Right hindlimb (tissue), 1 donor: Measurements from ENCODE around the gene RELA.
A peak's percentile ranks its signal among the peaks of the same experiment; 100 is the strongest.

Source experiments
- DNase-seq: peaks from one replicate; pipeline ENCODE4 v3.0.0-alpha.2; 2018

Gene RELA

DNA sequence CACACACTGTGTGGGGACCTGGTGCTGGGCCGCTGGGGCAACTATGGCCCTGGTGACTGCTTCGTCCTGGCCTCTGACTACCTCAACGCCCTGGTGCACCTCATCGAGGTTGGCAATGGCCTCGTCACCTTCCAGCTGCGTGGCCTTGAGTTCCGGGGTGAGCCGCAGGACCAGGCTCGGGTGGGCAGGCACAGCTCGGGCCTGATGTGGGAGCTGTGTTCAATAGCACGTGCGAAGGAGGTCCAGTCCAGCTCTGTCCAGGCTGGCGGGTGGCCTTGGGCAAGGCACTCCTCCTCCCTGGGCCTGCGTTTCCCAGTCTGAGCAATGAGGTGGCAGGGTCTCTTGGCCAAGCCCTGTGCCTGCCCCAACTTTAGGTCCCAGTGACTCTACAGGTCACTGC lies 33.1 kb downstream of the RELA start:
- DNase-seq = no peak

DNA sequence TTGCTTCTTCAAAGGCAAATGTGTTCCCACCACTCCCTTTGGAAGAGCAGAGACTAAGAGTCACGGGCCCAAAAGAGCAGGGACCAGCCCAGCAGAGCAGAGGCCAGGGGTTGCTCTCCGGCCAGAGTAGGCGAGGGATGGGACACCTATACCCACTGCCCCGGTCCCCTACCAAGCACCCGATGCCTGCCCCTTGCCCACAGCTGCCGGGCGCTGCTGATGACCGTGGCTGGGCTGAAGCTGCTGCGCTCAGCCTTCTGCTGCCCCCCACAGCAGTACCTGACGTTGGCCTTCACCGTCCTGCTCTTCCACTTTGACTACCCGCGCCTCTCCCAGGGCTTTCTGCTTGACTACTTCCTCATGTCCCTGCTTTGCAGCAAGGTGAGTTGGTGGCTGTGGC lies 35.5 kb downstream of the RELA start:
- DNase-seq = no peak

DNA sequence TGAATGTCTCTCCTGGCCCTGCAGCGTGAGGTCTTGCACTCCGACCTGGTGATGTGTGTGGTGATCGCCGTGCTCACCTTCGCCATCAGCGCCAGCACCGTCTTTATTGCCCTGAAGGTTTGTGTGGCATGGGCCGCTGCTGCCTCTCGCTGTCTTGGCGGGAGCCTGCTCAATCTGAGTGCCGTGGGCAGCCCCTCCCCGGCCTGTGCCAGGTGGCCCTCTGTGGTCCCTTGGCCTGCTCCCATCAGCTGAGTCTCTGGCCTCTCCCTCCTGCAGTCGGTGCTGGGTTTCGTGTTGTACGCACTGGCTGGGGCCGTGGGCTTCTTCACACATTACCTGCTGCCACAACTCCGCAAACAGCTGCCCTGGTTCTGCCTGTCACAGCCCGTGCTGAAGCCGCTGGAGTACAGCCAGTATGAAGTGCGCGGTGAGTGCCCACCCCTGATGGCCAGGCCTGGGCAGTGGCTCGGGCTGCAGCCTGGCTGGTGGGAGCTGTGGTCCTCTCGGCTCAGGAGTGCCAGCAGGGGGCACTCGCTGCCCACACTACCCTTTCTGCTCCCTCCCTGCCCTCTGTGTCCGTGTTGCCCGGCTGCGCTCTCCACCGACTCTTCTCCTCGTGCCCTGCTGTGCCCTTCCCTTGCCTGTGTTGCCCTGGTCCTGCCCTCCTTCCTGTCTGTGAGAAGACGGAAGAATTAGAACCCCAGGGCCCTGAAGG lies 36.9 kb downstream of the RELA start:
- no peak for DNase-seq

DNA sequence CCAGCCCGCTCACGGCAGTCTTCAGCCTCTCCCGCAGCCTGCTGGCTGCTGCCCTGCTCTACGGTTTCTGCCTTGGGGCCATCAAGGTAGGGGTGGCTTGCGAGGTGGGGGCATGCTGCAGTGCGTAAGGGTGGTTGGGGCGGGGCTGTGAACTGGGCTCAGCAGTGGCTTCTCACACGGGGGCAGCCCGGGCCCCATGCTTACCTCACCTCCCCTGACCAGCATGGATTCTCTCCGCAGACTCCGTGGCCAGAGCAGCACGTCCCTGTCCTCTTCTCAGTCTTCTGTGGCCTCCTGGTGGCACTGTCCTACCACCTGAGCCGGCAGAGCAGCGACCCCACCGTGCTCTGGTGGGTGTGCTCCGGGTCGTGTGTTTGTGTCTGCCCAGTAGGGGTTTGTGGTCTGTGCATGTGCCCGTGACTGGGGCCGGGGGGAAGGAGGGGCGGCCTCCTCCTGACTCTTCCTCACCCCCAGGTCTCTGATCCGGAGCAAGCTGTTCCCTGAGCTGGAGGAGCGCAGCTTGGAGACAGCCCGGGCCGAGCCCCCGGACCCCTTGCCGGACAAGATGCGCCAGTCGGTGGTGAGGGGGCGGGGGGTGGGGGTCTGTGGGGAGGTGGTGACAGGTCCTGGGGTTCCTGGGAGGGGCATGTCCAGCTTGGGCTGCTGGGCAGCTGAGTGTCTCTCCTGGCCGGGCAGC lies 37.6 kb downstream of the RELA start:
- DNase-seq = no peak

DNA sequence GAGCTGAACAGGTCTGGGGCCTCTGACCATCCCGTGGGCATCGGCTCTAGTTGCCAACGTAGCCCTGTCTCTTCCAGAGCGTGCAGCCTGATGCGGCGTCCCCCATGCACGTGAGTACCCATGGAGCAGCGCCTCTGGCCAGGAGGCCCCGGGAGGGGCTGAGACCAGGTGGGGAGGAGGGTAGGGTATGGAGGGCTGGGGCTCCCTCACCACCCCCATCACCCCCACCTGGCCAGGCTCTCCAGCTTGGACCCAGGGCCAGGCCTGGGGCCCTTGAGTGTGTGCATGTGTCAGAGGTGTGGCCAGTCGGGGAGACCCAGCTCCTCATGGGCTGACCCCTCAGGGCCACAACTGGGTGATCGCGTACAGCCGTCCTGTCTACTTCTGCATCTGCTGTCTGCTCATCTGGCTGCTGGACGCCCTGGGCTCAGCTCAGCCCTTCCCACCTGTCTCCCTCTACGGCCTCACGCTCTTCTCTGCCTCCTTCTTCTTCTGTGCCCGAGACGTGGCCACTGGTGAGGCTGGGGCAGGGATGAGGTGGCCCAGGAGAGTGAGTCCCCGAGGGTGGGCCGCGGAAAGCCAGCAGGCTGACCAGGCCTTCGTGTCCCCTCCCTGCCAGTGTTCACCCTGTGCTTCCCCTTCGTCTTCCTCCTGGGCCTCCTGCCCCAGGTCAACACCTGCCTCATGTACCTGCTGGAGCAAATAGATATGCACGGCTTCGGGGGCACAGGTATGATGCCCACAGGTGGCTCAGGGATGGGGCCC lies 38.7 kb downstream of the RELA start:
- no peak for DNase-seq

DNA sequence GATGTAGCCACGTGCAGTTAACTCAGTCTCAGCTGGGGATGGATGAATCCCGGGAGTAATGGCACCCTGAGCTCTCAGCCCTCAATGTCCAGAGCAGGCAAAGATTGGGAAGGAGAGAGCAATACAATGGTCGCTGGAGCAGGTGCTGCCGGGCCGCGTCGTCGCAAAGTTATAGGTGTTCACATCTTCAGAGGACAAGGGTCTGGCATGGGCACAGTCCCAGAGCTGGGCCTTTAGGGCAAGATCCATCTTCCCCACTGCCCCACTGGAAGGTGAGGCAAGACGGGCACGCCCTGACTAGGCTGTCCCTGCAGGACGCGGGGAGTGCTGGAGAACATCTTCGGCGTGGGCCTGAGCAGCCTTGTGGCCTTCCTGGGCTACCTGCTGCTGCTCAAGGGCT lies 39.5 kb downstream of the RELA start:
- no peak for DNase-seq

DNA sequence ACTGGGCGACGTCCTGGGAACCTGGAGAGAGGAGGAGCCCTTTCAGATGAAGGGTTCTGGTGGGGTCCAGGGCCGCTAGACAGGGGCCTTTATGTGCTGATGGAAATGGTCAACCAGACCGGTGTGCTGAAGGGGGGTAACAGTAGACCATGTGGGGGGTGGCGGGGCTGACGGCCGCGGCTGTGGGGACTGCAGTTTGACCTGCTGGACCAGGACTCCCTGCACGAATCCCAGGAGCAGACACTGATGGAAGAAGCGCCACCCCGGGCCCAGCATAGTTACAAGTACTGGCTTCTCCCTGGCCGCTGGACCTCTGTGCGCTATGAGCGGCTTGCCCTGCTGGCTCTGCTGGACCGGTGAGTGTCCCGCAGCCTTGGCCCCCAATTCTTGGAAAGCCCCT lies 40.7 kb downstream of the RELA start:
- no peak for DNase-seq

DNA sequence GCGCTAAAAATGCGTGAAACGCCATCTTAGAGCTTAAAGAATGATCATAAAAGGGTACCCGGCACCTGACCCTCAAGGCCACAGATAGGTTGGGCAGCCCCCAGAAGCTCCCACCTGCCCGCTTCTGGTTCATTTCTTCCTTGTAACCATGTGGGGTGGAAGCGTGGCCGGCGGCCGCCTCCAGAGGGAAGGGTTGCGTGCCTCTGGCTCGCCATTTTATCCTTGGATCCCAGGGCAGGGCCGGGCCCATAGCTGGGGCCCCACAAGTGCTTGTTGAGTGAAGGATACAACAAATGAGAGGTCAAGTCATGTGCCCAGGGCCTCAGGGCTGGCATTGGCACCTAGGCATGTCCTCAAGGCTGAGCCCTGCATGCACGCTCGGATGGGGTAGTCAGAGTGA lies 41.3 kb downstream of the RELA start:
- no peak for DNase-seq

DNA sequence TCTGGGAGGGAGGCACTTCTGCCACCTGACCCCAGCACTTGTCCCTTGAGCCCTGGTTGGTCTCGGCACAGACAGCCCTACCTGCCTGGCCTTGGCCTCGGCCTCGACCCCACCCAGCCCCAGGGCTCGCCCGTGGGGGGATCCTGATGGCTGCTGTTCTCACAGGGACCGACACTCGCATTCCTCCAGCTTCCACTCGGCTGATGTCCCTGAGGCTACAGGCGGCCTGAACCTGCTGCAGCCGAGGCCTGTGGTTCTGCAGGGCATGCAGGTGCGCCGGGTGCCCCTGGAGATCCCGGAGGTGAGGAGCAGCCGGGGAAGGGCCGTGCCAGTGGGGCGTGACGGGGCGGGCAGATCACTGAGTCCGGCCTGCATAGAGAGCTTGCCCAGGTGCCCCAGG lies 42.0 kb downstream of the RELA start:
- no peak for DNase-seq

DNA sequence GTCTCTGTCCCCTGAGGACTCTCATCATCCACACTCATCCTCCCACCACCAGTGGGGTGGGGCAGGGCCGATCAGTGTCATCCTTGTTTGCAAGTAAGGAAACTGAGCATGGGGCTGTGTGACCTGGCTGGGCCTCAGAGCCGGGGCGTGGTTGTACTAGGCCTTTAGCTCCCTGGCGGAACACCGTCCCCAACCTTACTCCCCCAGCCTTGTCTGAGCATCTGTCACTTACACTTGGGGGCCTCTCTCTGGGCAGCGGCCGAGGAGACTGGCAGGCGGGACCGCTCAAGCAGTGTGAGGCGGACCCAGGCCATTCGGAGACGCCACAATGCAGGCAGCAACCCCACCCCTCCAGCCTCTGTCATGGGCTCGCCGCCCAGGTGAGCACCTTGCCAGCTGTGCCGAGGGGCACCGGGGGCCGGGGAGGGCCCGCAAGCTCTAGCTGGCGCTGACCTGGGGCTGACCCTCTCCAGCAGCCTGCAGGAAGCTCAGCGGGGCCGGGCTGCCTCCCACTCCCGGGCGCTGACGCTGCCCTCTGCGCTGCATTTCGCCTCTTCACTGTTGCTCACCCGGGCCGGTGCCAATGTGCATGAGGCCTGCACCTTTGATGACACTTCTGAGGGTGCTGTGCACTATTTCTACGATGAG lies 43.3 kb downstream of the RELA start:
- DNase-seq = no peak

DNA sequence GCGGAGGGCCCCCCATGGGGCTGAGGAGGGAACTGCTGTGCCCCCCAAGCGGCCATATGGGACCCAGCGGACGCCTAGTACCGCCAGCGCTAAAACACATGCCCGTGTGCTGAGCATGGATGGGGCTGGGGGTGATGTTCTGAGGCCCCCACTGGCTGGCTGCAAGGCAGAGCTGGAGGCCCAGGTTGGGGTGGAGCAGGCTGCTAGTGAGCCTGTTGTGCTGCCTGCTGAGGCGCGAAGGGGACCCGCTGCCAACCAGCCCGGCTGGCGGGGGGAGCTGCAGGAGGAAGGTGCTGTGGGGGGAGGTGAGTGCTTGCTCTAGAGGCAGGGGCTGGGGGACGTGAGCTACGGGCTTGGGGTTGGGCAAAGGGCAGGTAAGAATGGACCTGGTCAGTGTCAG lies 44.0 kb downstream of the RELA start:
- DNase-seq = no peak

DNA sequence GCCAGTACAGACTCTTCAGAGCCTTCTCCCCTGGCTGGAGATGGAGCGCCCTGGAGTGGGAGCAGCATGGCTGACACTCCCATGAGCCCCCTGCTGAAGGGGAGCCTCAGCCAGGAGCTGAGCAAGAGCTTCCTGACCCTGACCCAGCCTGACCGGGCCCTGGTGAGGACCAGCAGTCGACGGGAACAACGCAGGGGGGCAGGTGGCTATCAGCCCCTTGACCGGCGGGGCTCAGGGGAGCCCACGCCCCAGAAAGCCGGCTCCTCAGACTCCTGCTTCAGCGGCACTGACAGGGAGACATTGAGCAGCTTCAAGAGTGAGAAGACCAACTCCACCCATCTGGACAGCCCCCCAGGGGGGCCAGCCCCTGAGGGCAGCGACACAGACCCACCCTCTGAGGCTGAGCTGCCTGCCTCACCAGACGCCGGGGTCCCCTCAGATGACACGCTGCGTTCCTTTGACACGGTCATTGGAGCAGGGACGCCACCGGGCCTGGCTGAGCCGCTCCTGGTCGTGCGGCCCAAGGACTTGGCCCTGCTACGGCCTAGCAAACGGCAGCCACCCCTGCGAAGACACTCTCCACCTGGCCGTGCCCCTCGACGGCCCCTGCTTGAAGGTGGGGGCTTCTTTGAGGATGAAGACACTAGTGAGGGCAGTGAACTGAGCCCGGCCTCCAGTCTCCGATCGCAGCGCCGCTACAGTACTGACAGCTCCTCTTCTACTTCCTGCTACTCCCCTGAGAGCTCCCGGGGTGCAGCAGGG lies 44.5 kb downstream of the RELA start:
- DNase-seq = no peak

DNA sequence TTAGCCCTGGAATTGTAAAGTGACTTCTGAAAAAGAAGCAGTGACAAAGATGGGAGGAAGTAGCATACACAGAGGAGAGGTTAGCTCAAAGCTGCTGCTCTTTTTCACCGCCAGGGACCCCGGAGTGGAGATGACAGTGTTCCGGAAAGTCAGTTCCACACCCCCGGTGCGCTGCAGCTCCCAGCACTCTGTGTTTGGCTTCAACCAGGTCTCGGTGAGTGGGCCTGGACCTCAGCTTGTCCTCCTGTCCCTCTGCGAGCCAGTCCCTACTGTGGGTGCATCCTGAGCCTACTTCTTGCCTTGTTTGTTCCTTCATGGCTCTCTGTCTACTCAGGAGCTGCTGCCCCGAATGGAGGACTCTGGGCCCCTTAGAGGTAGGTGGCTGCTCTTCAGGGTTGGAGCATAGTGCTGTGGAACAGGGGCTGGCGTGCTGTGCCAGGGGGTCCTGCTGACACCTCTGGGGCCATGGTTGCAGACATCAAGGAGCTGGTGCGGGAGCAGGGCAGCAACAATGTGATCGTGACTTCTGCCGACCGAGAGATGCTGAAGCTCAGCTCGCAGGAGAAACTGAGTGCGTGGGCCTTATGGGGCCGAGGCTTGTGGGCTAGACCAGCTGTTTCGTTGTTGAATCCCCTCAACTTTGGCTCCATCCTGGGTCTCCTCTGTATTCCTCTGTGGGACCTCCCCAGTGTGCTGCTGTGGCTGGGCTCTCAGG lies 45.4 kb downstream of the RELA start:
- no peak for DNase-seq

DNA sequence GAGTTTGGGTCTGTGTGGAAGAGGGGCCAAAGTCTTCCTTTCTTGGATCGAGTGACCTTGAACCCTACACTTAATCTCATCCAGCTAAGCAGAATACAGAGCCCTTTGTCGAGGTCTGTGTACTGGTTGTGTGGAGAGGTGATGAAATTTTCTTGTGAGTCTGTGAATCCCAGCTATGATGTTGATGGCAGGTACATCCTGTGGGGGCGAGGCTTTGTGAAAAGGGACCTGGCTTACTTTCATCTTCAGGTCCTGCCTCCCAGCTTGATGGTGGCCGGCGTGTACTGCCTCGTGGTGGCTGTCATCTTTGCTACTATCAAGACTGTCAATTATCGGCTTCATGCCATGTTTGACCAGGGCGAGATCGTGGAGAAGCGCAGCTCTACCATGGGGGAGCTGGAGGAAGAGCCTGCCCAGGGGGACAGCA lies 46.1 kb downstream of the RELA start:
- no peak for DNase-seq

DNA sequence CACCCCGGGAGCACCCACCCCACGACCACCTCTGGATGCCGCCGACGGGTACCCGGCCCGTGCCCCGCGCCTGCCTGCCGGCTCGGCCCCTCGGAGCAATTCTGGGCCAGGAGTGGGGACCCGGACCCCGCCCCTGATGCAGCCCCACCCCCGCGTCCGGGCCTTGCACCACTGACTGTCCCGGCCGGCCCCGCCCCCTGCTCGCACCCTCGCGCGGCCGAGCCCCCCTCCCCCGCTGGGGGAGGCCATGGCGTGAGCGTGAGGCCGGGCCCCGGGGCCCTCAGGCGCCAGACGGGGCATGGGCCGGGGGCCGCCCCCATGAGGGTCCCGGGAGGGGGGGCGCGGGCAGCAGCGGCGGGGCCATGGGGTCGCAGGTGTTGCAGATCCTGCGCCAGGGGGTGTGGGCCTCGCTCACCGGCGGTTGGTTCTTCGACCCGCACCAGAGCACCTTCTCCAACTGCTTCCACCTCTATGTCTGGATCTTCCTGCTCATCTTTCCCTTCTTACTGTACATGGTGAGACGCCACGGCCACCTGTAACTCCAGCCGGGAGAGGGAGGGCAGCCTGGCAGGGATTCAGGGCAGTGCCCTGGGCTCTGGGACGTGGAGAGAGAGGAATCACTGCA lies 46.7 kb downstream of the RELA start:
- peak; percentile 80 for DNase-seq

DNA sequence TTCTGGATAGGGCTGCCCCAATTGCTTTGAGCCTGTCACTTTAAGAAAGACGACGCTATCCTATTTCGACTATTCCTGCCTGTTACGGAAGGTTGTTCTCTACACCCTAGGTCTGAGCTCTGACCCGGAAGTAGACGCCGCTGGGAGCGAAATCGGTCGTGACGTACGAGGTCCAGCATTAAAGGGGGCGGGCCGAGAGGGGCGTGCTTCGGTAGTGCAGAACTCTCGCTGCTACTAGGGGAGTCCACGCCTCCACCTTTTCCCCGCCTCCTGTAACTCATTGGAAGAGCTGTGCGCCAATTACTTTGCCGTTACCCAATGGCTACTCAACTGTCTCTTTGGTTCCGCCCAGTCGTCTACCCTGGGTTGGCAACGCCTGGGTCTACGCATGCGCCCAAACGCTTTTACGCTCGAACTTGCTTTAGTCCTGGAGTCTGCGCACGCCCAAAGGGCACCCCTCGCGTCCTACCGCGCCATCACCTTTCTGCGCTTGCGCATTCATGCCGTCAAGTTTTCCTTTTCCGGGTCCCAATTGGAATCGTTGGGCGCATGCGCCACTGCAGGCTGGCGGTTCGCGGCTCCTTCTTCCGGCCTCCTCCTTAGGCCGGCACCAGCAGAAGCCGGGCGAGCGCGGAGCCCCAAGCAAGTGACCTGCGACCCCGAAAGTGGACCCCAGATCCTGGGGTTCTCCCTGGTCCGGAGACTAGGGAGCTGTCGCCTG lies 47.3 kb downstream of the RELA start, which contains the start of gene PCNX3:
TSS of gene PCNX3 (plus strand) at position 548 of the 721 bp plus-strand sequence. CDS start 536 bp downstream, outside the sequence.
- DNase-seq = peak; percentile 100

DNA sequence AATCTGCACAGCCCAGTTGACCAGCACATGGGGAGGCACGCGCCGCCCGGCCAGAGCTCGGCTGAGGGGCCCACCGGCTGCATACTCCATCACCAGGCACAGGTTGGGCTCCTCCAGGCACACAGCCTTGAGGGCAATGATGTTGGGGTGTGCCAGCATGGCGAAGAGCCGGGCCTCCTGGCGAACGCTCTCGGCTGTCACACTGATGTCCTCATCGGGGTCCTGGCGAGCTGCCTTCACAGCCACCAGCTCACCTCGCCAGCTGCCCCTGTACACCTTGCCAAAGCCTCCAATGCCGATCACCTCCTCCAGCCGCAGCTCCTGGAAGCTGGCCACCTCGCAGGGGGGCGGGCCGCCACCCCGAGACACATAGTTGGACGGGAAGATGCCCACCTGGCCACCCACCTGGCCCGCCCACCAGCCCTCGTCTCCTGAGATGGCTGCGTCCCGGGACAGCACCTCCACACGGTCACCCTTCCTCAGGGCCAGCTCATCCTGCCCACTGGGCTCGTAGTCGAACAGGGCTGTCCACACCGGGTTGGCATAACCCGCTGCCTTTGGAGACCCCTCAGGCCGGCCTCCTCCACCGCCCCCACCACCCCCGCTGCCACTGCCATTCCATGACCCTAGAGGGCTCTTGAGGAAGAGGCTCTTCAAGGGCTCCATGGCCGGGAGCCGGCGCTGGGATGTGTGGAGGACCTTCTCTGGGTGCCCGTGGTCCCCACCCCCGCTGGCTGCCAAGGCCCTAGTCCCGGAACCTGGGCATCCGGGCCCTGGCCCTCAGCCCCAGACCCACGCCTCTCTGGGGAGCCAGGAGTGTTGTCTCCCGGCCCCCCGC lies 49.4 kb downstream of the RELA start:
- DNase-seq = no peak

DNA sequence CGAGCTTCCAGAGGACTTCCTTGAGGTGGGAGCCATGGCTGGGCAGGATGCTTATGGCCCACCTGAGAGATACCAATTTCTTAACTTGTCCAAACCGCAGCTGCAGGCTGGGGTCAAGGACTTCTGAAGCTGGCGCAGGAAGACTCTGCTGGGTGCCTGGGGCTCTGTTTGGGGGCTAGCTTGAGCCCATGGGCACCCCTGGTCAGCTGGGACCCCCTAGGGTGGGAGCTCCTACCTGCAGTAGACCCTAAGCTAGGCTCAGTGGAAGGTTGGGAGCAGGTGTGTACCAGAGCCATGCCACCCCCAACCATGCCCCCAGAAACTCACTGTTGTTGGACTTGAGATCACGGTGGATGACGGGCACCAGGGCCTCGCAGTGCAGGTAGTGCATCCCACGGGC lies 50.0 kb downstream of the RELA start:
- no peak for DNase-seq

DNA sequence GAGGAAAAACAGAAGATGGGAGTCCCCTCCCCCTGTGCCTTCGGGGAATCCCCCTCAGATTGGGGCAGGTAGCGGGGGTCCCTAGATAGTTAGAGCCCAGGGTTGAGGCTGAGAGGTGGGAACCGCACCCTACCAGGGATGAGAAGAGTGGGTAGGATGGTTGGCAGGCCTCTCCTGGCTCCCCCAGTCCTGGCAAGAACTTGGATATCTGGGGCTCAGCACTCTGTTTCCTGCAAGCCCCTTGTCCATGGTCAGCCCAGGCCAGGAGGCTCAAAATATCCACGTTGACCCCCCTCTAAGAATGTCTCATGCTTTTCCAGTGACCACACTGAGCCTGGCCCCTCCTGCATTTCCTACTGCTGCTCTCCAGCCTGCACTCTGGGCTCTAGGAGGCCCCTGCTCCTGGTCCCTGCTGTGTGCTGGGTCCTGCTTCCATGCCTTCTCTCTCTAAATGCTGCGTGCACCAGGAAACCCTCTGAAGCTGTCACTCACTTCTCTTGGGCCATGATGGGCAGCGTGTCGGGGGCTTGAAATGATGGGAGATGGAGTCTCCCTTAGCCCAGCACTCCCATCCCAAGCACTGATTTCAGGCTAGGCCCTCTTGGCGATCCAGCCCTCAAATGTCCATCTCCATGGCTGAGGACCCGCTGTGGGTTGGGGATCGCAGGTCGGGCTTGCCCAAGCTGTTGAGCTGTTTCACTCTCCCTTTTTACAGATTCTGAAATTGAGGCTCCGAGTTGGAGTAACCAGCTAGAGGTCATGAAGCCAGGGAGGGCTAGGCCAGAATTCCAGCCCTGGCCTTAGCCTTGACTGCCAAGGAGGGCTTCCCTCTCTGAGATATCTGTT lies 50.7 kb downstream of the RELA start:
- no peak for DNase-seq
